Kasumi-1 (cell line): Measurements from ENCODE around the gene GLG1.
"Not testable (repeated sequence)": the region's sequence is repeated elsewhere in the genome, so short reads cannot be mapped to it uniquely, and the experiment has no call there.

Experiments used
- DNase-seq, 2 experiments: peaks; one replicate each; lab custom pipeline; 2025; lab: John Stamatoyannopoulos, UW

GLG1 gene

GRCh38 chr16:74409185-74409981, 197.5 kb downstream of the GLG1 start:
- DNase-seq = not testable (repeated sequence)

- not testable (repeated sequence) for DNase-seq
These were observed 199.6 kb downstream of the GLG1 start for GRCh38 chr16:74407362-74407705.

- DNase-seq = not testable (repeated sequence)
These were observed 200.1 kb downstream of the GLG1 start for GRCh38 chr16:74406600-74407361.

DNA sequence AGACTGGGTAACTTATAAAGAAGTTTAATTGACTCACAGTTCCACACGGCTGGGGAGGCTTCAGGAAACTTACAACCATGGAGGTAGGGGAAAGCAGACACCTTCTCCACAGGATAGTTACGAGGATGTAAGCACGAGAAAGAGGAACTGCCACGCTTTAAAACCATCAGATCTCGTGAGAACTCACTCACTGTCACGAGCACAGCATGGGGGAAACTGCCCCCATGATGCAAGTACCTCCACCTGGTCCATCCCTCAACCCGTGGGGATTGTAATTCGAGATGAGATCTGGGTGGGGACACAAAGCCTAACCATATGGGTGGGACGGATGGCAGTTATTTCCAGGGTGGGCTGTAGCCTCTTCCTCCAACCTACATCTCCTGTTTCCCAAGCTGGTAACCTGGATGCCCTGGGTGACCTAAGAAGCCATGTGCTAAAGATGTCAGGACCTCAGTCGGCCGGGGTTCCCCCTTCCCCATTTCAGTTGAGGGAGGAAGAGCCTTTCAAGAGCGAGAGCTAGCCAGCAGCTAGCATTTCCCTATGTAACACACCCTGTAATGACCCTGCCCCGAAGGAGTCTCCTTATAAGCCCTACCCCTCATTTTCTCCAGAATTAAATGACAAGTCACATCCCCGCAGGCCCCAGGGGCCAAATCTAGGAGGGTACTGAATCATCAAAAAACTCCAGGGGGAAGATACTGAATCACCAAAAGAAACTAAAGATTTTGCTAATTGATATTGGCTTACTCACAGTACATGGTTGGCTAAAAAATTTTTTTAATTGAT, 202.6 kb downstream of the GLG1 start:
- not testable (repeated sequence) for DNase-seq

DNA sequence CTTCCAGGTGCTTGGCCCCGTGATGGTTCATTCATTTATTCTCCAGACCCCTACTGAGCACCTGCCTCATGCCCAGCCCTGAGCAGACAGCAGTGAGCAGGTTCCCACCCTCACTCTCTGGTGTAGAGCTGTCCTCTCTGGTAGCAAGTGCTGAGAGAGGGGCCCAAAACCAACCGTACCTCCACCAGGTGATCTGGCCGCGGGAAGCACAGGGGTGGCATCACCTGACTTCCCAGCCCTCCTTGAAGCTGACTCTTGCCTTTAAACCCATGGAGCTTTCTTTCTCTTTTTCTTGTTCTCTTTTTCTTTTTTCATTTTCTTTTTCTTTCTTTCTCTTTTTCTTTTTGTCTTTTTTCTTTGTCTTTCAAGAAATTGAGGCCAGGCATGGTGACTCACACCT, 206.7 kb downstream of the GLG1 start:
- DNase-seq = not testable (repeated sequence)

GRCh38 chr16:74398212-74398895, 208.6 kb downstream of the GLG1 start:
- not testable (repeated sequence) for DNase-seq
